Adipocyte (in vitro differentiated cells): ENCODE measurements around the gene C16orf90.

Source experiments
- DNase-seq: peaks from one replicate; pipeline ENCODE4 v3.0.0-alpha.2; 2015; ENCODE audit warnings: low read depth
- H3K27me3 ChIP-seq: replicated peaks from 2 replicates; pipeline ENCODE4 v1.7.0; 2013; ENCODE audit warnings: mild to moderate bottlenecking, low read length, moderate library complexity; ENCODE audit not compliant: control insufficient read depth, insufficient read depth
- H3K36me3 ChIP-seq: 2 replicates; pipeline ENCODE4 v1.7.0; 2013; ENCODE audit warnings: low read length, mild to moderate bottlenecking, moderate library complexity; ENCODE audit not compliant: control insufficient read depth, insufficient read depth, severe bottlenecking
- H3K4me1 ChIP-seq: 2 replicates; pipeline ENCODE4 v1.7.0; 2013; ENCODE audit warnings: mild to moderate bottlenecking, low read length, moderate library complexity; ENCODE audit not compliant: control insufficient read depth, insufficient read depth
- H3K4me3 ChIP-seq: 2 replicates; pipeline ENCODE4 v1.7.0; 2013; ENCODE audit warnings: mild to moderate bottlenecking, low read length, moderate library complexity
- H3K9ac ChIP-seq: 2 replicates; pipeline ENCODE4 v1.7.0; 2013; ENCODE audit warnings: mild to moderate bottlenecking, low read length, moderate library complexity
- H3K9me3 ChIP-seq: 2 replicates; pipeline ENCODE4 v1.7.0; 2013; ENCODE audit warnings: mild to moderate bottlenecking, low read length, moderate library complexity; ENCODE audit not compliant: control insufficient read depth

The C16orf90 gene

DNA sequence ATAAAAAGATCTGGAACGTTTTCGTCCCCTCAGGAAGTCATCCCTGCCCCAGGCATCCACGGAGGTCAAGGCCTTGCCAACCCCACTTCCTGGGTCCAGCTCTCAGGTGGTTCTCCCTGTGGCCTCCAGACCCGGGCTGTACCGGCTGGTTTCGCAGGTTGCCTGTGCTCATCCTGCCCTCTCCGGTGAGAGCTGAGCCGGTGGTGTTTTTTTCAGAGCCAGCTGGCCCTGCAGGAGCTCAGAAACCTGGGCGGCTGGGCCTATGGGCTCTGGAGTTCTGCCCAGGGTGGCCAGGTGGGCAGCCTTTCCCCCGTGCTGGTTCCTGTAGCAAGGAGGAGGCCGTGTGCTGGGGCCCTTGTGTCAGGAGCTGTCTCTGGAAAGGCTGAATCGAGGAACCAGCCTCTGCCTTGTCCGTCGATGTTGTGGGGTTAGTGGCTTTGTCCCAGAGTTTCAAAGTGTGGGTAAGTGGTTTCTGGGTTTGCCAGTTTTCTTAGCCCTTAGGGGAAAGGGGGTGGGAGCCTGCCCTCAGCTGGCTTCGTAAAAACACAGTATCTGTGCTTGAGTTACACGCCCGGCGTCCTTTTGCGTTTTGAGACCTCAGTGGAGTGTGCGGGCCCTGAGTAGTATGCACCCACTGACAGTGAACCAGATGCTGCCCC is 23.6 kb downstream of the C16orf90 start:
- Histone ChIP-seq H3K9ac (no peak overlapping the region), H3K4me1 (no peaks in the 10 kb centered on the region), H3K4me3 (no peak overlapping the region), H3K27me3 (no peaks in the 10 kb centered on the region), H3K36me3 (no peaks in the 10 kb centered on the region), H3K9me3 (no peaks in the 10 kb centered on the region)
- DNase-seq = no peak

DNA sequence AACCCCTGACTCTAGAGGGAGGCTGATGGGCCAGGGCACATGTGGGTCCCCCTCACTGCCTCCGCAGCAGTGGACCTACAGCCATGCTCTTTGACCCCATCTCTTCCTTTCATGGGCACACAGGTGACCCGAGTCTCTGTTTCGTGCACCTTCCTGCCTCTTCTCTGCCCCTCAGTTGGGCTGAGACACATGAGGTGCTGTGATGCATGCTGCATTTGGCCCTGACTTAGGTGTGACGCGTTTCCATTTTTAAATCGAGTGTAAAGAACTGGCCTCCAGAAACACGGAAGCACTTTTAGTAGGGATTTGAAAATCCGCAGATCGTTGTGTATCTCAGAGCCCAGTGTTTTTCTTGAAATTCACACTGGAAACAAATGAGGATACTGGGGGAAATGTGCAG is 24.6 kb downstream of the C16orf90 start:
- H3K27me3 ChIP-seq = no peaks in the 10 kb centered on the region
- no peak for DNase-seq

DNA sequence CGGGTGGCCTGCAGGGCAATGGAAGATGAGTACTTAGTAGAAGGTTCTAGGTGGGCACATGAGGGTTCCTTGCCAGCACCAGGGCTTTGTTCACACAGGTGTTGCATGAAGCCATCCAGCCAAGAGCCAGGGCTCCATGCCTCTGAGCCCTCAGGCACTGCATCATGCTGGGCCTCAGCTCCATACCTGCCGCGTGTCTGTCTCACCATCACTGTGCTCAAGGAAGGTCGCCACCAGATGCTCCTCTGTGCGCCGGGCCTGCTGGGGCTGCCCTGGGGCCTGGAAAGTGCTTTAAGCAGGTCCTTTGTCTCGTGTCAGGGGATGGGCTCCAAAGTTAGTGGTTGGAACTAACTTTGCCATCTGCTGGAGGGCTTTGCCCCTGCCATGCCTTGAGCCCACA is 25.6 kb downstream of the C16orf90 start:
- peaks cover under 1% of the 10 kb centered on the region for H3K4me1 ChIP-seq
- H3K9me3 ChIP-seq = no peaks in the 10 kb centered on the region
- no peak for DNase-seq

More for the DNA sequence above, 24.6 kb downstream of the C16orf90 start:
- H3K9ac ChIP-seq = no peak overlapping the region
- H3K9me3 ChIP-seq = no peaks in the 10 kb centered on the region
- H3K4me1 ChIP-seq = no peaks in the 10 kb centered on the region
- H3K4me3 ChIP-seq = no peak overlapping the region
- H3K36me3 ChIP-seq = peaks cover 9% of the 10 kb centered on the region

DNA sequence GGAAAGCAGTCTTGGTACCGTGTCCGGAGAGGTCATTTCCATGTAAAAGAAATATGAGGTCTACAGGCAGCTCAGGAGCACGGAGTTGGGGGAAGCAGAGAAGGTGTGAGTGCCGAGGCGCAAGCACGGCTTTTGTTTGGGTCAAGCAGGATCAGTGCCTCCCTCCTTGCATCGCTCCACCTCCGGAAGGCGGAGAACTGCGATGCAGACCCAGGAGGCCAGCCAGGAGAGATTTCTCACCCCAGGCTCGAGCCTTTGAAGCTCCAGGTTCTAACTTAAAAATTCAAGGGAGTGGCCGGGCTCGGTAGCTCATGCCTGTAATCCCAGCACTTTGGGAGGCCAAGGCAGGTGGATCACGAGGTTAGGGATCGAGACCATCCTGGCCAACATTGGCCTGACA is 26.8 kb downstream of the C16orf90 start:
- Histone ChIP-seq H3K4me3 (no peak overlapping the region), H3K9ac (no peak overlapping the region), H3K27me3 (no peaks in the 10 kb centered on the region), H3K36me3 (peaks cover 12% of the 10 kb centered on the region), H3K9me3 (no peaks in the 10 kb centered on the region), H3K4me1 (peaks cover 4% of the 10 kb centered on the region)
- DNase-seq = no peak

More for the DNA sequence above, 25.6 kb downstream of the C16orf90 start:
- H3K9ac ChIP-seq = no peak overlapping the region
- no peak overlapping the region for H3K4me3 ChIP-seq
- H3K27me3 ChIP-seq = no peaks in the 10 kb centered on the region
- peaks cover 12% of the 10 kb centered on the region for H3K36me3 ChIP-seq

- Histone ChIP-seq H3K9me3 (no peaks in the 10 kb centered on the region), H3K4me3 (no peak overlapping the region), H3K36me3 (peaks cover 12% of the 10 kb centered on the region), H3K27me3 (no peaks in the 10 kb centered on the region), H3K4me1 (peaks cover 4% of the 10 kb centered on the region), H3K9ac (no peak overlapping the region)
- DNase-seq = peak; percentile 9
These were observed 27.4 kb downstream of the C16orf90 start for GRCh38 chr16:3467921-3468320.

GRCh38 chr16:3467182-3467581 is 28.1 kb downstream of the C16orf90 start:
- Histone ChIP-seq H3K36me3 (peaks cover 12% of the 10 kb centered on the region), H3K4me1 (peaks cover 9% of the 10 kb centered on the region), H3K9me3 (no peaks in the 10 kb centered on the region), H3K4me3 (no peak overlapping the region), H3K9ac (no peak overlapping the region), H3K27me3 (no peaks in the 10 kb centered on the region)
- DNase-seq = no peak

DNA sequence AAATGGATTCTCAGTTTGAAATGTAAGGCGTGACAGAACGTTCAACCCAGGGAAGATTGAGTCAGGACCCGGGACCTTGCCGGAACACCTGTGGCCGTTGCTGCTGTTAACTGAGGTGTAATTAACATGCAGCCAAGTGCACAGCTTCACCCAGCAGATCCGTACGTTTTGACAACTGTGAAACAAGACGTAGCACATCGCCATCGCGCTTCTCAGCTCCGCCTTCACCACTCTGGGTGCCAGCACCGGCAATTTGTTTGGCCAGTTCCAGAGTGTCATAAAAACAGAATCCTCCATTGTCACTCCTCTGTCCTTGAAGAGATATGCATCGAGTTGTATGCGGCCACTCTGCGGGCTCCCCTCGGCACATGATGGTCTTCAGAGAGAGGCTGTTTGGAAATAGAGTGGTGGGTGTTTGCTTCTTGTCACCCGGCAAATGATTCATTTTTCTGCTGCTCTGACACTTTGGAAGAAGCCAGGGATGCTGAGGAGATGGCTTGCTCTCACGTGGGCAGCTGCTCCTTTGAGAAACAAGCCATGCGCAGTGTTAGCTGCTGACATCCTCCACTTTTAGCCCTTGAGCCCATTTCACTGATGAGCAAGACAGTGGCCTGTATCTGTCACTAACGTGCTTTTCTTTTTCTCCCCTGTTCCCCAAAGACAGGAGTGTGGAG is 29.2 kb downstream of the C16orf90 start:
- H3K4me1 ChIP-seq = peaks cover 16% of the 10 kb centered on the region
- no peak overlapping the region for H3K9ac ChIP-seq
- H3K36me3 ChIP-seq = peaks cover 12% of the 10 kb centered on the region

DNA sequence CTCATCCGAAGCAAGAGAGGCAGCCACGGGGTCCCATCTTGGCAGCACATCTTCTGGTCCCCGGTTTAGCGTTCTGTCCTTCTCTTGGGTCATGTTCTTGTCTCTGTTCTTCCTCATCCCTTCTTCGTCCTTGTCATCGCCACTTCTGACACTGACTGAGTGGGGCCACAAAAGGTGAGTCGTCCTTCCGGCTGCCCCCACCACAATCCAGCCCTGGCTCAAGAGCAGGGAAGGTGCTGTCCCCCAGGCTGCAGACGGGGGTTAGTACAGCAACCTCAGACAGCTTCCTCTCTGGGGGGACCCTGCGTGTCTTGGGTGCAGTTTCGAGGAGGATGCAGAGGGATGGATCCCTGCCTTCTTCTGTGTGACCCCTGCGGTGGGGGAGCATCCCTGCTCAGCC is 30.0 kb downstream of the C16orf90 start:
- Histone ChIP-seq H3K36me3 (peaks cover 12% of the 10 kb centered on the region), H3K4me3 (no peak overlapping the region), H3K9ac (no peak overlapping the region), H3K4me1 (peaks cover 19% of the 10 kb centered on the region), H3K9me3 (no peaks in the 10 kb centered on the region), H3K27me3 (no peaks in the 10 kb centered on the region)
- DNase-seq = no peak

More for the DNA sequence above, 29.2 kb downstream of the C16orf90 start:
- H3K4me3 ChIP-seq = no peak overlapping the region
- DNase-seq = no peak
- no peaks in the 10 kb centered on the region for H3K9me3 ChIP-seq
- H3K27me3 ChIP-seq = no peaks in the 10 kb centered on the region

- no peak for DNase-seq
These were observed 34.1 kb downstream of the C16orf90 start for GRCh38 chr16:3461151-3461550.

GRCh38 chr16:3460585-3460984 is 34.7 kb downstream of the C16orf90 start:
- peaks cover 48% of the 10 kb centered on the region for H3K4me1 ChIP-seq
- no peak for DNase-seq
- H3K9ac ChIP-seq = no peak overlapping the region
- H3K9me3 ChIP-seq = no peaks in the 10 kb centered on the region
- H3K4me3 ChIP-seq = no peak overlapping the region
- H3K27me3 ChIP-seq = no peaks in the 10 kb centered on the region
- H3K36me3 ChIP-seq = peaks cover 2% of the 10 kb centered on the region

More at GRCh38 chr16:3461151-3461550, 34.1 kb downstream of the C16orf90 start:
- Histone ChIP-seq H3K27me3 (no peaks in the 10 kb centered on the region), H3K9me3 (no peaks in the 10 kb centered on the region), H3K4me1 (peaks cover 45% of the 10 kb centered on the region), H3K36me3 (peaks cover 8% of the 10 kb centered on the region), H3K4me3 (no peak overlapping the region), H3K9ac (no peak overlapping the region)

DNA sequence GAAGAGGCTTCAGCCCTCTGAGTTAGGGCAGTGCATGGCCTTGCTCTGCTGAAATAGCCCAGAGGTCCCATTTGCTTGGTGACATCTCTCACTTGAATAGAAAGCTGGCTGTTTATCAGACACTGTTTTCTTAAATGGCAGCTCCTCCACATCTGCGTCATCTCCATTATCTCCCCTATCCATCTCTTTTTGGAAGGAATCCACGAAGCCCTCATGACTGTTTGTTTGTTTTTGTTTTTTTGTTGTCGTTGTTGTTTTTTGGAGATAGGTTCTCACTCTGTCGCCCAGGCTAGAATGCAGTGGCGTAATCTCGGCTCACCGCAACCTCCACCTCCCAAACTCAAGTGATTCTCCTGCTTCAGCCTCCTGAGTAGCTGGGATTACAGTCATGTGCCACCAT is 35.2 kb downstream of the C16orf90 start:
- peak overlapping the region; percentile 98 for H3K9ac ChIP-seq
- no peaks in the 10 kb centered on the region for H3K27me3 ChIP-seq
- DNase-seq = no peak
- H3K9me3 ChIP-seq = no peaks in the 10 kb centered on the region
- H3K4me3 ChIP-seq = peak overlapping the region; percentile 88
- H3K4me1 ChIP-seq = peaks cover 48% of the 10 kb centered on the region
- no peaks in the 10 kb centered on the region for H3K36me3 ChIP-seq
